ENCODE results near the gene ATF7.

Gene ATF7

DNA sequence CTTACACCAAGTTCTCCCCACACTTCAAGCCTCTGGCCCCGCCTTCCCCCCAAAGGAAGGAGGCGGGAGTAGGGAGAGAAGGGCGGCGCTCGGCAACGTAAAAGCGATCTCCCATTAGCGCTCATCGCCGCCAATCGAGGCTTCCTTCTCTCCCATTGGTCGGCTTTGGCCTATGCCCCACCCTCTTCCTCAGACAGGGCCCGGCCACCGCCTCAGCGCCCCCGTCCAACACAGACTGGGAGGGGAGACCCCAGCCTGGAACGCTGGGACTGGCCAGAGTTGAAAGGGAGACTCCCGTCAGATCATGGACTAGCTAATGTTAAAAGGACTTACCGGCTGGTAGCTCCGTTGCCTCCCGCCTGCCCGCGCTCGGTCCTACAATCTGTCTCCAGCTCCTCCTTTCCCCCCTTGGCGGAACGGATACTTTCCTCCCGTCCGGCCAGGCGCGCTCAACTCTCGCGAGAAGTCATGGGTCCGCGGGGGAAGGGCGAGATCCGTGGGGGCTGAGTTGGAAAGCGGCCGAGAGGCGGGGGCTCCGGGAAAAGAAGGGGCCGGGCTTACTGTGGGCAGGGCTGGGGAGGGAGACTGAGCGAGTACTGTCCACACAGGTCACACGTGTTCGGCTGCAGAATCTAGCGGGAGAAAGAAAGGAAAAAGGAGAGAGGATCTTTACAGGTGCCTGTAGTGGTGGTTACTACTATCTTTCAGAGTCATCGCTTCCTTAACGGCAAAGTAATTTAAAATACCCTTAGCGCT is at the start of gene ATF7:
Gene ATF7, minus strand, starts transcription at position 437 of the 756 bp plus-strand sequence. CDS start 25,382 bp downstream, outside the sequence.
- Histone ChIP-seq H3K27ac (ENCODE audit: low read depth, low read length, poor library complexity, severe bottlenecking) (peak within 1 kb of the TSS; percentile 75), H3K4me2 (ENCODE audit: low read length) (peak within 1 kb of the TSS; percentile 92), H2AFZ (ENCODE audit: low read length) (peak within 1 kb of the TSS; percentile 51; the same call in 1 of the 2 replicates), H3K9ac (ENCODE audit: low read length) (peak within 1 kb of the TSS; percentile 91), H3K79me2 (ENCODE audit: insufficient read depth, low read length) (peaks cover 31% of the 10 kb centered on the region), H3K9me2 (ENCODE audit: low read depth, low read length) (no peaks in the 10 kb centered on the region), H3K9me3 (ENCODE audit: low read length) (no peaks in the 10 kb centered on the region), H4K20me1 (ENCODE audit: insufficient read depth, low read length) (no peaks in the 10 kb centered on the region), H3K4me1 (ENCODE audit: insufficient read depth, low read length, severe bottlenecking) (peaks cover 42% of the 10 kb centered on the region), H3K4me3 (ENCODE audit: low read depth, low read length, poor library complexity, severe bottlenecking) (peak within 1 kb of the TSS; percentile 93), H3K36me3 (ENCODE audit: insufficient read depth, low read length) (no peaks in the 10 kb centered on the region), H3K27me3 (ENCODE audit: insufficient read depth, low read length) (no peaks in the 10 kb centered on the region), H3F3A (ENCODE audit: insufficient read depth, low read length) (peaks cover 6% of the 10 kb centered on the region; the same call in 1 of the 2 replicates)
- TF ChIP-seq, protein P1, sequence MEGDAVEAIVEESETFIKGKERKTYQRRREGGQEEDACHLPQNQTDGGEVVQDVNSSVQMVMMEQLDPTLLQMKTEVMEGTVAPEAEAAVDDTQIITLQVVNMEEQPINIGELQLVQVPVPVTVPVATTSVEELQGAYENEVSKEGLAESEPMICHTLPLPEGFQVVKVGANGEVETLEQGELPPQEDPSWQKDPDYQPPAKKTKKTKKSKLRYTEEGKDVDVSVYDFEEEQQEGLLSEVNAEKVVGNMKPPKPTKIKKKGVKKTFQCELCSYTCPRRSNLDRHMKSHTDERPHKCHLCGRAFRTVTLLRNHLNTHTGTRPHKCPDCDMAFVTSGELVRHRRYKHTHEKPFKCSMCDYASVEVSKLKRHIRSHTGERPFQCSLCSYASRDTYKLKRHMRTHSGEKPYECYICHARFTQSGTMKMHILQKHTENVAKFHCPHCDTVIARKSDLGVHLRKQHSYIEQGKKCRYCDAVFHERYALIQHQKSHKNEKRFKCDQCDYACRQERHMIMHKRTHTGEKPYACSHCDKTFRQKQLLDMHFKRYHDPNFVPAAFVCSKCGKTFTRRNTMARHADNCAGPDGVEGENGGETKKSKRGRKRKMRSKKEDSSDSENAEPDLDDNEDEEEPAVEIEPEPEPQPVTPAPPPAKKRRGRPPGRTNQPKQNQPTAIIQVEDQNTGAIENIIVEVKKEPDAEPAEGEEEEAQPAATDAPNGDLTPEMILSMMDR (IDR thresholded peaks at IDR 0.05; ENCODE audit: low read length), result no peak
- TF ChIP-seq EZH2 (IDR thresholded peaks at IDR 0.05; ENCODE audit: borderline replicate concordance, low read length), result no peak

DNA sequence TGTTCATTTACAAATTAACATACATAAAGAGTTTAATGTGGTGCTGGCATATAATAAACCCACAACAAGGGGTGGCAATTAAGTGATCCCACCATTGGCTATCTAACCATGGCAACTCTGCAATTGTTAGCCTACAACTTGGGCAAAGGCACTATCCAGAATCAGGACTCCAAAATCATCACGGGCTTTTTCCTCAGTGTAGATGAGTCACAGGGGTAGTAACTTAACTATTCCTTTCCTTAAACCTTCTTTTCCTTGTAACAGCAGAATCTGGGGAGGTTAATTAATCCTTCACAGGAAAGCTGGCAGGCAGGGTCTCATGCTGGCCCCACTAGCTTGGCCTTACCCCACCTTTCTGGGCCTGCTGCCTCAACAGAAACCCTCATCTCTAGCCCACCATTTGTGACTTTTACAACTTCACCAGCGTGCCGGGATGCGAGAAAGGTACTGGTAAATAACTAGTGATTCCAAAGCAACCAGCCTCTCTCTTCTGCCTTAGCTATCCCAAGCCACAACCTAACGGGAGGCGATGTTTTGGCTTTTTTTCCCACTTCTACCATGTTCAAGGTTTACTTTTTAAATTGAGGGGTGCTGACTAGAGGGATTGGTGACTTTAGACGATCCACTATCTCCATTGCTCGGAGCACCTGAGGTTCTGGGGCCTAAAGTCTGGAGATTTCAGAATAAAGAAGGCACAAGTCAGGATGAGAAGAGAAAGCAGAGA is 49.0 kb upstream of the ATF7 start:
- Histone ChIP-seq H3K4me1 (ENCODE audit: insufficient read depth, low read length, severe bottlenecking) (peaks cover 27% of the 10 kb centered on the region), H3K36me3 (ENCODE audit: insufficient read depth, low read length) (peaks cover 43% of the 10 kb centered on the region), H3K4me2 (ENCODE audit: low read length) (peak overlapping the region; percentile 73), H3K9me3 (ENCODE audit: low read length) (no peaks in the 10 kb centered on the region), H2AFZ (ENCODE audit: low read length) (no peak overlapping the region), H3K79me2 (ENCODE audit: insufficient read depth, low read length) (peaks cover 19% of the 10 kb centered on the region), H3K9ac (ENCODE audit: low read length) (peak overlapping the region; percentile 82), H3K27ac (ENCODE audit: low read depth, low read length, poor library complexity, severe bottlenecking) (peak overlapping the region; percentile 57), H3F3A (ENCODE audit: insufficient read depth, low read length) (no peaks in the 10 kb centered on the region), H3K9me2 (ENCODE audit: low read depth, low read length) (no peaks in the 10 kb centered on the region), H3K4me3 (ENCODE audit: low read depth, low read length, poor library complexity, severe bottlenecking) (peak overlapping the region; percentile 75), H4K20me1 (ENCODE audit: insufficient read depth, low read length) (no peaks in the 10 kb centered on the region), H3K27me3 (ENCODE audit: insufficient read depth, low read length) (no peaks in the 10 kb centered on the region)
- TF ChIP-seq, protein P1 (IDR thresholded peaks at IDR 0.05; ENCODE audit: low read length), result no peak
- no peak for TF ChIP-seq EZH2 (IDR thresholded peaks at IDR 0.05; ENCODE audit: borderline replicate concordance, low read length)

DNA sequence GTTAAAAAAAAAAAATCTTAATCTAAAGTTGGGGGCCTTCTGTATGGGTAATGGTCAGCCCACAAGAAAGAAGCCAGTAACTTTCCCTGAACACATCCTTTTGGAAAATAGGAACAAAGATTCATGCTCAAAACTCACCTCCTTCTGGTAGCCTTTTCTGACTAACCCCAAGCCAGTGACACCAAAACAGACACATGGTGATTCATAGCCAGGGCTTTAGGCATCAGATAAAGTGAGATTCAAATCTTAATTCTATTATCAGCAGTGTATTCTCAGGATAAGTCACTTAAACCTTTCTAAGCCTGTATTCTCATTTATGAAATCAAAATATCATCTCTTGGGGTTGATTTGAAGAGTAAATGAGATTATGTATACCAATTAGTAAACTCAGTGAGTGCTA is 44.8 kb upstream of the ATF7 start:
- Histone ChIP-seq H3K79me2 (ENCODE audit: insufficient read depth, low read length) (peaks cover 19% of the 10 kb centered on the region), H3F3A (ENCODE audit: insufficient read depth, low read length) (no peaks in the 10 kb centered on the region), H4K20me1 (ENCODE audit: insufficient read depth, low read length) (no peaks in the 10 kb centered on the region), H2AFZ (ENCODE audit: low read length) (no peak overlapping the region), H3K9ac (ENCODE audit: low read length) (no peak overlapping the region), H3K9me2 (ENCODE audit: low read depth, low read length) (no peaks in the 10 kb centered on the region), H3K27me3 (ENCODE audit: insufficient read depth, low read length) (no peaks in the 10 kb centered on the region), H3K9me3 (ENCODE audit: low read length) (no peaks in the 10 kb centered on the region), H3K4me1 (ENCODE audit: insufficient read depth, low read length, severe bottlenecking) (peaks cover 12% of the 10 kb centered on the region), H3K27ac (ENCODE audit: low read depth, low read length, poor library complexity, severe bottlenecking) (no peak overlapping the region), H3K4me2 (ENCODE audit: low read length) (no peak overlapping the region), H3K4me3 (ENCODE audit: low read depth, low read length, poor library complexity, severe bottlenecking) (no peak overlapping the region), H3K36me3 (ENCODE audit: insufficient read depth, low read length) (peaks cover 78% of the 10 kb centered on the region)
- TF ChIP-seq, protein P1 (IDR thresholded peaks at IDR 0.05; ENCODE audit: low read length), result no peak
- no peak for TF ChIP-seq EZH2 (IDR thresholded peaks at IDR 0.05; ENCODE audit: borderline replicate concordance, low read length)
